Measurements from ENCODE around the gene ASAP2.

Gene ASAP2

GRCh38 chr2:9178110-9178903, 28.3 kb upstream of the ASAP2 start:
- no peak overlapping the region for H3K4me3 ChIP-seq
- H3K27ac ChIP-seq: no peak overlapping the region
- no peak for DNase-seq (ENCODE audit: low read depth, low spot score)
- no peak for TF ChIP-seq EZH2 (IDR thresholded peaks at IDR 0.05)
- no peak for TF ChIP-seq FOXP2 (optimal IDR thresholded peaks at IDR 0.05; ENCODE audit: control extremely low read depth, extremely low read length, insufficient read depth)
- TF ChIP-seq POLR2AphosphoS5 (IDR thresholded peaks at IDR 0.05; ENCODE audit: borderline replicate concordance, low read depth, low read length): no peak
- no peak overlapping the region for H3K9ac ChIP-seq (ENCODE audit: insufficient read length)
- no peaks in the 10 kb centered on the region for H3K9me3 ChIP-seq (ENCODE audit: low read depth, low read length)
- H3K36me3 ChIP-seq (ENCODE audit: insufficient read depth, low read length): no peaks in the 10 kb centered on the region

- H3K9ac ChIP-seq (ENCODE audit: insufficient read length): no peak overlapping the region
- no peak for DNase-seq (ENCODE audit: low read depth, low spot score)
- TF ChIP-seq POLR2AphosphoS5 (IDR thresholded peaks at IDR 0.05; ENCODE audit: borderline replicate concordance, low read depth, low read length) (no peak), FOXP2 (optimal IDR thresholded peaks at IDR 0.05; ENCODE audit: control extremely low read depth, extremely low read length, insufficient read depth) (no peak), EZH2 (IDR thresholded peaks at IDR 0.05) (no peak)
- H3K36me3 ChIP-seq (ENCODE audit: insufficient read depth, low read length): no peaks in the 10 kb centered on the region
- no peak overlapping the region for H3K27ac ChIP-seq
- no peak overlapping the region for H3K4me3 ChIP-seq
- H3K9me3 ChIP-seq (ENCODE audit: low read depth, low read length): no peaks in the 10 kb centered on the region
Observed at GRCh38 chr2:9178904-9179571, 27.6 kb upstream of the ASAP2 start.

- no peaks in the 10 kb centered on the region for H3K36me3 ChIP-seq (ENCODE audit: insufficient read depth, low read length)
- no peak overlapping the region for H3K4me3 ChIP-seq
- H3K27ac ChIP-seq: no peak overlapping the region
- H3K9ac ChIP-seq (ENCODE audit: insufficient read length): no peak overlapping the region
- no peak for TF ChIP-seq FOXP2 (optimal IDR thresholded peaks at IDR 0.05; ENCODE audit: control extremely low read depth, extremely low read length, insufficient read depth)
- TF ChIP-seq EZH2 (IDR thresholded peaks at IDR 0.05): no peak
- TF ChIP-seq POLR2AphosphoS5 (IDR thresholded peaks at IDR 0.05; ENCODE audit: borderline replicate concordance, low read depth, low read length): no peak
- no peaks in the 10 kb centered on the region for H3K9me3 ChIP-seq (ENCODE audit: low read depth, low read length)
- no peak for DNase-seq (ENCODE audit: low read depth, low spot score)
Observed at GRCh38 chr2:9179572-9180201, 26.9 kb upstream of the ASAP2 start.

- Histone ChIP-seq H3K9ac (ENCODE audit: insufficient read length) (no peak overlapping the region), H3K9me3 (ENCODE audit: low read depth, low read length) (no peaks in the 10 kb centered on the region), H3K4me3 (no peak overlapping the region), H3K27ac (no peak overlapping the region), H3K36me3 (ENCODE audit: insufficient read depth, low read length) (no peaks in the 10 kb centered on the region)
- DNase-seq (ENCODE audit: low read depth, low spot score): no peak
- TF ChIP-seq FOXP2 (optimal IDR thresholded peaks at IDR 0.05; ENCODE audit: control extremely low read depth, extremely low read length, insufficient read depth) (no peak), EZH2 (IDR thresholded peaks at IDR 0.05) (no peak), POLR2AphosphoS5 (IDR thresholded peaks at IDR 0.05; ENCODE audit: borderline replicate concordance, low read depth, low read length) (no peak)
Observed at GRCh38 chr2:9184361-9184760, 22.3 kb upstream of the ASAP2 start.

GRCh38 chr2:9187620-9188214, 18.9 kb upstream of the ASAP2 start:
- Histone ChIP-seq H3K27ac (no peak overlapping the region), H3K9me3 (ENCODE audit: low read depth, low read length) (no peaks in the 10 kb centered on the region), H3K4me3 (no peak overlapping the region), H3K36me3 (ENCODE audit: insufficient read depth, low read length) (no peaks in the 10 kb centered on the region), H3K9ac (ENCODE audit: insufficient read length) (no peak overlapping the region)
- no peak for TF ChIP-seq EZH2 (IDR thresholded peaks at IDR 0.05)
- TF ChIP-seq FOXP2 (optimal IDR thresholded peaks at IDR 0.05; ENCODE audit: control extremely low read depth, extremely low read length, insufficient read depth): no peak
- TF ChIP-seq POLR2AphosphoS5 (IDR thresholded peaks at IDR 0.05; ENCODE audit: borderline replicate concordance, low read depth, low read length): no peak
- no peak for DNase-seq (ENCODE audit: low read depth, low spot score)

- Histone ChIP-seq H3K36me3 (ENCODE audit: insufficient read depth, low read length) (no peaks in the 10 kb centered on the region), H3K9ac (ENCODE audit: insufficient read length) (no peak overlapping the region), H3K27ac (no peak overlapping the region), H3K4me3 (no peak overlapping the region), H3K9me3 (ENCODE audit: low read depth, low read length) (no peaks in the 10 kb centered on the region)
- TF ChIP-seq EZH2 (IDR thresholded peaks at IDR 0.05) (no peak), POLR2AphosphoS5 (IDR thresholded peaks at IDR 0.05; ENCODE audit: borderline replicate concordance, low read depth, low read length) (no peak), FOXP2 (optimal IDR thresholded peaks at IDR 0.05; ENCODE audit: control extremely low read depth, extremely low read length, insufficient read depth) (no peak)
- DNase-seq (ENCODE audit: low read depth, low spot score): no peak
Observed at GRCh38 chr2:9188823-9189222, 17.8 kb upstream of the ASAP2 start.

GRCh38 chr2:9189901-9190300, 16.7 kb upstream of the ASAP2 start:
- no peak for DNase-seq (ENCODE audit: low read depth, low spot score)
- TF ChIP-seq FOXP2 (optimal IDR thresholded peaks at IDR 0.05; ENCODE audit: control extremely low read depth, extremely low read length, insufficient read depth): no peak
- TF ChIP-seq EZH2 (IDR thresholded peaks at IDR 0.05): no peak
- no peak for TF ChIP-seq POLR2AphosphoS5 (IDR thresholded peaks at IDR 0.05; ENCODE audit: borderline replicate concordance, low read depth, low read length)
- H3K9me3 ChIP-seq (ENCODE audit: low read depth, low read length): no peaks in the 10 kb centered on the region
- no peaks in the 10 kb centered on the region for H3K36me3 ChIP-seq (ENCODE audit: insufficient read depth, low read length)
- no peak overlapping the region for H3K4me3 ChIP-seq
- no peak overlapping the region for H3K9ac ChIP-seq (ENCODE audit: insufficient read length)
- H3K27ac ChIP-seq: no peak overlapping the region

GRCh38 chr2:9191041-9191481, 15.6 kb upstream of the ASAP2 start:
- DNase-seq (ENCODE audit: low read depth, low spot score): no peak
- Histone ChIP-seq H3K4me3 (no peak overlapping the region), H3K9me3 (ENCODE audit: low read depth, low read length) (no peaks in the 10 kb centered on the region), H3K36me3 (ENCODE audit: insufficient read depth, low read length) (no peaks in the 10 kb centered on the region), H3K27ac (0 out of 2 replicates have a peak overlapping the region, but pooled peaks have one; percentile 48), H3K9ac (ENCODE audit: insufficient read length) (no peak overlapping the region)
- TF ChIP-seq FOXP2 (optimal IDR thresholded peaks at IDR 0.05; ENCODE audit: control extremely low read depth, extremely low read length, insufficient read depth) (no peak), EZH2 (IDR thresholded peaks at IDR 0.05) (no peak), POLR2AphosphoS5 (IDR thresholded peaks at IDR 0.05; ENCODE audit: borderline replicate concordance, low read depth, low read length) (no peak)

All from SK-N-MC (cell line).